ENCODE results near the gene CNMD.
"Not testable (repeated sequence)": the region's sequence is repeated elsewhere in the genome, so short reads cannot be mapped to it uniquely, and the experiment has no call there.

CNMD gene

DNA sequence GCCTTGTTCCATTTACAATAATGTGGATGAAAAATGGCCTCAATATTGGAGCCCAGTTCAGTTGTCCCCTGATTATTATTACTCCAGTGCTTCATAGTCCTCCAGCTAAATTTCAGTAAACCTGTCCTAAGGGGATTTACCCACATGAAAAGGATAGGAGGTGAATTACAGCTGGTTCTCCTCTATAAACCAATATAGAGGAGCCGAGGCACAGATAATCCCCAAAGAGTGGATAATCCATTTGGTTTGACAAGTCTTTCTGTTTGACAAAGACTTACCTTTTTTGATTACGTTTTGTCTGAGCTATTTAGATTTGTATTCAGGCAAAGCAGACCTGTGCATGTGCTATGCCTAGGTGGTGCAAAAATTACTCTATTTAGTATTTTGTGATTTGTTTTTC lies 2.7 kb downstream of the CNMD start:
- TF ChIP-seq, protein P1, sequence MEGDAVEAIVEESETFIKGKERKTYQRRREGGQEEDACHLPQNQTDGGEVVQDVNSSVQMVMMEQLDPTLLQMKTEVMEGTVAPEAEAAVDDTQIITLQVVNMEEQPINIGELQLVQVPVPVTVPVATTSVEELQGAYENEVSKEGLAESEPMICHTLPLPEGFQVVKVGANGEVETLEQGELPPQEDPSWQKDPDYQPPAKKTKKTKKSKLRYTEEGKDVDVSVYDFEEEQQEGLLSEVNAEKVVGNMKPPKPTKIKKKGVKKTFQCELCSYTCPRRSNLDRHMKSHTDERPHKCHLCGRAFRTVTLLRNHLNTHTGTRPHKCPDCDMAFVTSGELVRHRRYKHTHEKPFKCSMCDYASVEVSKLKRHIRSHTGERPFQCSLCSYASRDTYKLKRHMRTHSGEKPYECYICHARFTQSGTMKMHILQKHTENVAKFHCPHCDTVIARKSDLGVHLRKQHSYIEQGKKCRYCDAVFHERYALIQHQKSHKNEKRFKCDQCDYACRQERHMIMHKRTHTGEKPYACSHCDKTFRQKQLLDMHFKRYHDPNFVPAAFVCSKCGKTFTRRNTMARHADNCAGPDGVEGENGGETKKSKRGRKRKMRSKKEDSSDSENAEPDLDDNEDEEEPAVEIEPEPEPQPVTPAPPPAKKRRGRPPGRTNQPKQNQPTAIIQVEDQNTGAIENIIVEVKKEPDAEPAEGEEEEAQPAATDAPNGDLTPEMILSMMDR (IDR thresholded peaks at IDR 0.05; ENCODE audit: insufficient read depth, low read depth, low read length, missing control alignments) = no peak
- no peak for DNase-seq (ENCODE audit: low read depth)
- no peak overlapping the region for H3K4me3 ChIP-seq (ENCODE audit: low read length)

DNA sequence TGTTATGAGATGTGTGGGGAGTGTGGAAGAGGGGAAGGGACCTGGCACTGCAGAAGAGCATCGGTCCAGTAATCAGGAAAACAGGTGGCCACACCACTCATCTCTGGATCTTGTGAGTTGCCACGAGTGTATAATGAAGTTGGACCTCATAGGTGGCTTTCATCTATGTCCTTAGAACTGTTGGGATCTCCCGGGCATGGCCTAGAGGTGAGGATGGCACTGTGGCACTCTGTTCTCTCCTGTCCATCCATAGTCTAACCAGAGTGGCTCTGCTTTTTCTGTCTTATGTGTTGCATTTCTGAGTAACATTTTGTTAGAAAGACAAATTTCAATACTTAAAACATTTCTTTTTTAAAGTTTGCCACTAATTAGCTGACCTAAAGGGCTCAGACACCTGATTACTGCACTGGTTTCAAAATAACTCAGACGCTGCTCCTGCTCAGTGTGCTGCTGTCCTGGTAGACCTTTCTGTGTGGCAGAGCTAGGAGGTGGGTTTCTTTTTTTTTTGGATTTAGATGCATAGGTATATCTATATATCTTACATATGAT lies 5.5 kb downstream of the CNMD start:
- TF ChIP-seq, protein P1 (IDR thresholded peaks at IDR 0.05; ENCODE audit: insufficient read depth, low read depth, low read length, missing control alignments) = no peak
- no peak overlapping the region for H3K4me3 ChIP-seq (ENCODE audit: low read length)
- no peak for DNase-seq (ENCODE audit: low read depth)

DNA sequence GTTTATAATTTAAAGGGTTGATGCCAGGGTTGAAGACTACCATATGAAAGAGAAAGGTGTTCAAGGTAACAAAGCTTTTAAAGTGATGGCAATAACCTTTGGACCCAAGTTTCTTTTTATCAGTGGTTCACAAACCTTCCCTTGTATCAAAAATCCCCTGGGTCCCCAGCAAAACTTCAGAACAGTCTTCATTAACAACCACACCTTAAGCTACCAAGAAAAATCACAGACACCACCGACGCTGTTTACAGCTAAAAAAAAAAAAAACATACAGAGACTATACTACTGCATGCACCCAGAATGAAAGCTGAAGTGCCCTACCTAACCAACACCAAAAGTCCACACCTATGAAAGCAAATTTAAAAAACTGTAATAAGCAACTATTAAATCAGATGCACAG lies 13.4 kb downstream of the CNMD start:
- TF ChIP-seq, protein P1 (IDR thresholded peaks at IDR 0.05; ENCODE audit: insufficient read depth, low read depth, low read length, missing control alignments) = no peak
- H3K4me3 ChIP-seq (ENCODE audit: low read length) = no peak overlapping the region
- DNase-seq (ENCODE audit: low read depth) = no peak

DNA sequence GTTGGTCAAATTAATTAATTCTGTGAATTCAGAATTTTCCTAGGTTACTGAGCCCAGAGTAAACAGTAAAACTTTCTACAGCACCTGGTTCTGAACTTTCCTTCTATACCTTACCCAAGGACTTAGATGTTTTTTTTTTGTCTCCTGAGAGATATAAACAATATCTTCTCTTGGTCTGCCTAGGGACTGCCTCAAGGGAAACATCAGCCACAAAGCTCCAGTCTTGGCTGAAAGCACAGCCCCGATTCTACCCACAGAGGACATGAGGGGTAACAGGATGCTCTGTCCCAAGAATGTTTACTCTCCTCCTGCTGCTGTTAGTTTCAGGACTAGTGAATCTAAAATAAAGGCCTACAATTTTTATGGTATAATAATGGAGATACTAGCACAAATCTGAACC lies 14.3 kb downstream of the CNMD start:
- no peak for DNase-seq (ENCODE audit: low read depth)
- no peak overlapping the region for H3K4me3 ChIP-seq (ENCODE audit: low read length)
- TF ChIP-seq, protein P1 (IDR thresholded peaks at IDR 0.05; ENCODE audit: insufficient read depth, low read depth, low read length, missing control alignments) = no peak

DNA sequence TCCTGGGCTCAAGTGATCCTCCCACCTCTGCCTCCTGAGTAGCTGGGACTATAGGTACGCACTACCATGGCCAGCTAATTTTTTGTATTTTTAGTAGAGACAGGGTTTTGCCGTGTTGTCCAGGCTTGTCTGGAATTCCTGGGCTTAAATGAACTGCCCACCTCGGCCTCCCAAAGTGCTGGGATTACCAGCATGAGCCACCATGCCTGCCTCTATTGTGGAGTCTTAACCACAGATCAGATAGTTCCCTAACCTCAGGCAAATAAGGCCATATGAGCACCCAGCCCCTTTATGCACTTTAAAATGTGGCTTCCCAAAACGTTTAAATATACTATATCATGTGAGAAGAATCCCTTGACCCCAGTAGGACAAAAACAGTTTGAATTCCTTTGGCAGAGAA lies 16.4 kb downstream of the CNMD start:
- no peak for DNase-seq (ENCODE audit: low read depth)
- TF ChIP-seq, protein P1 (IDR thresholded peaks at IDR 0.05; ENCODE audit: insufficient read depth, low read depth, low read length, missing control alignments) = no peak
- H3K4me3 ChIP-seq (ENCODE audit: low read length) = no peak overlapping the region

DNA sequence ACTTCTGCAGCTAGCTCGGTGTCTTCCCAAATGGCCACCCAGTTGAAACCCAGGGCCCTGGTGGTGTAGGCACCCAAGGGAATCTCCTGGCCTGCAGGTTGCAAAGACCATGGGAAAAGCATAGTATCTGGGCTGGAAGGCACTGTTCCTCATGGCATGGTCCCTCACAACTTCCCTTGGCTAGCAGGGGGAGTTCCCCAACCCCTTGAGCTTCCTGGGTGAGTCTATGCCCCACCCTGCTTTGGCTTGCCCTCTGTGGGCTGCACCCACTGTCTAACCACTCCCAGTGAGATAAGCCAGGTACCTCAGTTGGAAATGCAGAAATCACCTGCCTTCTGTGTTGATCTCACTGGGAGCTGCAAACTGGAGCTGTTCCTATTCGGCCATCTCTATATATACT lies 18.3 kb downstream of the CNMD start:
- not testable (repeated sequence) for H3K4me3 ChIP-seq (ENCODE audit: low read length); DNase-seq (ENCODE audit: low read depth)

DNA sequence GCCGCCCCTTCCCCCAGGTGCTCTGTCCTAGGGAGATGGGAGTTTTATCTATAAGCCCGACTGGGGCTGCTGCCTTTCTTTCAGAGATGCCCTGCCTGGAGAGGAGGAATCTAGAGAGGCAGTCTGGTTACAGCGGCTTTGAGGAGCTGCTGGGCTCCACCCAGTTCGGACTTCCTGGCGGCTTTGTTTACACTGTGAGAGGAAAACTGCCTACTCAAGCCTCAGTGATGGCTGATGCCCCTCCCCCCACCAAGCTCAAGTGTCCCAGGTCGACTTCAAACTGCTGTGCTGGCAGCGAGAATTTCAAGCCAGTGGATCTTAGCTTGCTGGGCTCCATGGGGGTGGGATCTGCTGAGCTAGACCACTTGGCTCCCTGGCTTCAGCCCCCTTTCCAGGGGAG lies 18.7 kb downstream of the CNMD start:
- H3K4me3 ChIP-seq (ENCODE audit: low read length) = not testable (repeated sequence)
- DNase-seq (ENCODE audit: low read depth) = peak; percentile 14

DNA sequence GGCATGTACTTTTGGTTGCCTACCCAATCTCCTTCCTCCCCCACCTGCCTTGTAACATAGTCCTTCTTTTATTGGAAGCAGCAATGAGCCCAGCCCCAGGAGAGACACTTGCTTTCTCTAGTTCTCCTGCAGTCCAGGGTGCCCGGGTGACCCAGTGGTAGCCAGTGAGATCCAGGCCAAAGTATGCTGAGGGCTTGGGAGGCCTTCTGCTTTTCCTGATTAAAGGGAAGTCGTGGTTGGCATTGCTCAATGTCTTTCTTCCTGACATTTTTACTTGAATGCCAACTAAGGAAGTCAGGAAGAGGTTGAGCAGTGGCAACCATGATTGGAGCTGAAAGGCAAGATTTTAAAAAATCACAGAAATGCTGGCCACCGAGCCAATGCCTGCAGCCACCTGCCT lies 25.7 kb downstream of the CNMD start:
- TF ChIP-seq, protein P1 (IDR thresholded peaks at IDR 0.05; ENCODE audit: insufficient read depth, low read depth, low read length, missing control alignments) = no peak
- no peak for DNase-seq (ENCODE audit: low read depth)
- H3K4me3 ChIP-seq (ENCODE audit: low read length) = no peak overlapping the region

All from epithelial cell of esophagus (primary cell).